HepG2 (cell line): ENCODE results near the gene SC5D. TPM values are rescaled to one million over a fixed set of nuclear protein-coding genes. Genes with fewer than 3 reads are reported as not detected.

Experiments
- EEA1 ChIP-seq: sonication (generic); formaldehyde crosslinking; IDR thresholded peaks from 2 replicates; pipeline ENCODE4 v1.5.1; 2020; ENCODE audit warnings: mild to moderate bottlenecking, missing genetic modification reagents, borderline replicate concordance
- ETV6 ChIP-seq: sonication (generic); formaldehyde crosslinking; conservative IDR thresholded peaks from 2 replicates; pipeline ENCODE4 v1.4.0; 2020; ENCODE audit warnings: missing genetic modification reagents
- FOXP1 ChIP-seq, 2 experiments: fragments of 450-650 bp in 1 of 2; IDR thresholded peaks; 2 replicates each; pipeline ENCODE4 v1.6.1; 2017 to 2018; ENCODE audit warnings: antibody characterized with exemption in 1 of 2
- HDAC6 ChIP-seq: fragments of 200-600 bp; sonication (generic); IDR thresholded peaks from 2 replicates; pipeline ENCODE4 v1.7.0; 2017; ENCODE audit warnings: mild to moderate bottlenecking, antibody characterized with exemption, low read length, low read depth
- HNRNPUL1 ChIP-seq: fragments of 200-400 bp; formaldehyde crosslinking; IDR thresholded peaks from 2 replicates; pipeline ENCODE4 v1.6.1; 2017; ENCODE audit warnings: low read depth, mild to moderate bottlenecking, low read length, moderate library complexity
- JUND ChIP-seq: sonication (generic); formaldehyde crosslinking; IDR thresholded peaks from 2 replicates; pipeline ENCODE4 v1.8.0; 2022; ENCODE audit warnings: mild to moderate bottlenecking, missing genetic modification reagents
- NPAS2 ChIP-seq: sonication (generic); formaldehyde crosslinking; IDR thresholded peaks from 2 replicates; pipeline ENCODE4 v1.8.0; 2022; ENCODE audit warnings: mild to moderate bottlenecking, missing genetic modification reagents, borderline replicate concordance
- SMAD1 ChIP-seq: sonication (generic); formaldehyde crosslinking; IDR thresholded peaks from 2 replicates; pipeline ENCODE4 v1.4.0; 2020; ENCODE audit warnings: missing genetic modification reagents, low read depth, mild to moderate bottlenecking, borderline replicate concordance
- SYNCRIP ChIP-seq: fragments of 200-400 bp; formaldehyde crosslinking; IDR thresholded peaks from 2 replicates; pipeline ENCODE4 v1.6.1; 2018; ENCODE audit warnings: mild to moderate bottlenecking, low read depth, low read length; ENCODE audit not compliant: insufficient read depth
- ZBTB7B ChIP-seq: sonication (generic); formaldehyde crosslinking; IDR thresholded peaks from 2 replicates; pipeline ENCODE4 v1.4.0; 2020; ENCODE audit warnings: missing genetic modification reagents
- ZNF136 ChIP-seq: sonication (generic); formaldehyde crosslinking; IDR thresholded peaks from 2 replicates; pipeline ENCODE4 v1.8.1; 2022; ENCODE audit warnings: low read depth, mild to moderate bottlenecking, moderate library complexity, missing genetic modification reagents
- ZNF24 ChIP-seq: fragments of 450-650 bp; IDR thresholded peaks from 2 replicates; pipeline ENCODE4 v1.6.1; 2017; ENCODE audit warnings: antibody characterized with exemption, mild to moderate bottlenecking
- ZNF430 ChIP-seq: sonication (generic); formaldehyde crosslinking; IDR thresholded peaks from 2 replicates; pipeline ENCODE4 v1.9.0; 2021; ENCODE audit warnings: mild to moderate bottlenecking, missing genetic modification reagents
- ZNF552 ChIP-seq: sonication (generic); formaldehyde crosslinking; IDR thresholded peaks from 2 replicates; pipeline ENCODE4 v1.9.0; 2022; ENCODE audit warnings: missing genetic modification reagents, mild to moderate bottlenecking, borderline replicate concordance
- ZNF564 ChIP-seq: sonication (generic); formaldehyde crosslinking; IDR thresholded peaks from 2 replicates; pipeline ENCODE4 v1.8.1; 2023; ENCODE audit warnings: mild to moderate bottlenecking, missing genetic modification reagents
- ZNF569 ChIP-seq: sonication (generic); formaldehyde crosslinking; IDR thresholded peaks from 2 replicates; pipeline ENCODE4 v1.5.0; 2020; ENCODE audit warnings: mild to moderate bottlenecking, missing genetic modification reagents, moderate library complexity, borderline replicate concordance
- ZNF614 ChIP-seq: IDR thresholded peaks from 2 replicates; pipeline ENCODE4 v1.6.1; 2018; ENCODE audit warnings: missing biosample characterization, missing genetic modification reagents, inconsistent platforms, borderline replicate concordance
- ZNF747 ChIP-seq: sonication (generic); formaldehyde crosslinking; IDR thresholded peaks from 2 replicates; pipeline ENCODE4 v1.8.1; 2023; ENCODE audit warnings: missing genetic modification reagents, mild to moderate bottlenecking, borderline replicate concordance
- polyA plus RNA-seq, 8 experiments: library from polyadenylated mRNA; depleted of rRNA in 3 of 8; stranded (reverse) in 7 of 8; unstranded in 1 of 8; fragments of >200 nt; fragmentation: Illumina TruSeq in 4 of 8; extraction: Trizol in 4 of 8; gene quantifications; 2 replicates each; pipeline versions ENCODE4 v1.2.1 to v1.2.3, GENCODE V29; 2011 to 2016; ENCODE audit warnings: low read depth in 4 of 8, missing spikeins in 1 of 8, mixed read lengths in 1 of 8; ENCODE audit not compliant: insufficient read depth in 1 of 8
- total RNA-seq, 5 experiments: library from RNA; depleted of rRNA; stranded (reverse); fragments of >200 nt; fragmentation: Illumina TruSeq; extraction: Trizol; gene quantifications; 2 replicates each; pipeline ENCODE4 v1.2.3, GENCODE V29; 2016; ENCODE audit warnings: low read depth in 1 of 5
- TF ChIP-seq, protein P1 (sequence below): sonication (generic); formaldehyde crosslinking; IDR thresholded peaks from 2 replicates; pipeline ENCODE4 v1.5.0; 2020; ENCODE audit warnings: mild to moderate bottlenecking, missing genetic modification reagents
- TF ChIP-seq, protein P2 (sequence below): sonication (generic); formaldehyde crosslinking; IDR thresholded peaks from 2 replicates; pipeline ENCODE4 v1.8.0; 2022; ENCODE audit warnings: missing genetic modification reagents, mild to moderate bottlenecking, inconsistent platforms, borderline replicate concordance
- TF ChIP-seq, protein P3 (sequence below): IDR thresholded peaks from 2 replicates; pipeline ENCODE4 v1.6.1; 2016; ENCODE audit warnings: missing biosample characterization, missing genetic modification reagents, low read depth

SC5D gene
- total and polyA plus RNA-seq, 2 of the 13 experiments (the other 11 are each of a cell fraction or from before 2014, with no cell fraction given): 84.4 to 155 TPM

DNA sequence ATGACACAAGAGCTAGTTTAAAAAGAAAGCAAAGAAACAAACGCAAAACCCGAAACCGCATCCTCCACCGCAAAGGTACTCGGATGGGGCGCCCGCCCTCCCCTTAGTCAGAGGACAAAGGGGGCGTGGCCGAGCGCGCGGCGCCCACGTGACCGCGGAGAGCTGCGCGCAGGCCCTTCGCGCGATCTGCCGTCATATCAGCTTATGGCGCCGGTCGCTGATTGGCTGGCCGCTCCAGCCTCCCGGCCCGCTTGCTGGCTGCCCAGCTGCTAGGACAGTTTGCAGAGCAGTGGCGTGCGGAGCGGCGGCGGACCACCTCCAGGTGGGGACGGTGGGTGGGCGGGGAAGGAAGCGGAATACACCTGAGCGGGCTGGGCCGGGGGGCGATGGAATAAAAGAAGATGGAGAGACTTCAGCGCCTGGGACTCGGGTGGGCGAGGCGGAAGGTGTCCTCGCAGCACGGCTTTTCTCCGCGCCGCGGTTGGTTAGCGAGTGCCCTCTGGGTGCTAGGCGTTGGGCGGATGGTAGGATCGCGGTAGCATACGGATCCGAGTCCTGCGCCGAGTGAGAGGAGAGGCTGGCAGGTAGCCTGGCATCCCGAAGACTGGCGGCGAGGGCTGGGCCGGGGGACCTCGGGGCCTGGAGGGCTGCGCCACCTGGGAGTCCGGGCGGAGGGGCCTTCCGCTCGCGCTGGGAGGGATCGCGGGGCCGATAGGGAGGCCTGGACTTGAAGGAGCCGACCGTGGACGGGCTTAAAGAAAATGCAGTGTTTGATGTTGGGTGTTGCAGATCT is at the start of gene SC5D (continued):
- TF ChIP-seq, protein P1, sequence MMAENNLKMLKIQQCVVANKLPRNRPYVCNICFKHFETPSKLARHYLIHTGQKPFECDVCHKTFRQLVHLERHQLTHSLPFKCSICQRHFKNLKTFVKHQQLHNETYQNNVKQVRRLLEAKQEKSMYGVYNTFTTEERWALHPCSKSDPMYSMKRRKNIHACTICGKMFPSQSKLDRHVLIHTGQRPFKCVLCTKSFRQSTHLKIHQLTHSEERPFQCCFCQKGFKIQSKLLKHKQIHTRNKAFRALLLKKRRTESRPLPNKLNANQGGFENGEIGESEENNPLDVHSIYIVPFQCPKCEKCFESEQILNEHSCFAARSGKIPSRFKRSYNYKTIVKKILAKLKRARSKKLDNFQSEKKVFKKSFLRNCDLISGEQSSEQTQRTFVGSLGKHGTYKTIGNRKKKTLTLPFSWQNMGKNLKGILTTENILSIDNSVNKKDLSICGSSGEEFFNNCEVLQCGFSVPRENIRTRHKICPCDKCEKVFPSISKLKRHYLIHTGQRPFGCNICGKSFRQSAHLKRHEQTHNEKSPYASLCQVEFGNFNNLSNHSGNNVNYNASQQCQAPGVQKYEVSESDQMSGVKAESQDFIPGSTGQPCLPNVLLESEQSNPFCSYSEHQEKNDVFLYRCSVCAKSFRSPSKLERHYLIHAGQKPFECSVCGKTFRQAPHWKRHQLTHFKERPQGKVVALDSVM (CRISPR knock-in tag): 0 out of 2 replicates have a peak, but pooled peaks have one; percentile 32
- no peak for TF ChIP-seq ZNF569 (CRISPR knock-in tag)
- TF ChIP-seq, protein P2, sequence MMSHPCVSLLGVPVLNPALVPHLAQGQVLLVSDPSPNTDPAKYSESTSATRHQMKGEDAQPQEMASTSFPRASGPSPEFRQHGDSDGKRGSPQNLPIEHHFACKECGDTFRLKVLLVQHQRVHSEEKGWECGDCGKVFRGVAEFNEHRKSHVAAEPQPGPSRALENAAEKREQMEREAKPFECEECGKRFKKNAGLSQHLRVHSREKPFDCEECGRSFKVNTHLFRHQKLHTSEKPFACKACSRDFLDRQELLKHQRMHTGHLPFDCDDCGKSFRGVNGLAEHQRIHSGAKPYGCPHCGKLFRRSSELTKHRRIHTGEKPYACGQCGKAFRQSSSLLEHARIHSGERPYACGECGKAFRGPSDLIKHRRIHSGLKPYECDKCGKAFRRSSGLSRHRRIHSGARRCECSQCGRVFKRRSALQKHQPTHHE (CRISPR knock-in tag): peak; percentile 74; the same call in 1 of the 2 replicates
- TF ChIP-seq SMAD1 (CRISPR knock-in tag): 0 out of 2 replicates have a peak, but pooled peaks have one; percentile 63
- no peak for TF ChIP-seq ZNF552 (CRISPR knock-in tag)
- no peak; the same call in 1 of the 2 replicates for TF ChIP-seq ETV6 (CRISPR knock-in tag)
- TF ChIP-seq ZBTB7B (CRISPR knock-in tag): peak; percentile 87
- TF ChIP-seq JUND (CRISPR knock-in tag): no peak; the same call in 1 of the 2 replicates
- TF ChIP-seq ZNF430 (CRISPR knock-in tag): 0 out of 2 replicates have a peak, but pooled peaks have one; percentile 71
- no peak for TF ChIP-seq NPAS2
- no peak for TF ChIP-seq HNRNPUL1
- 0 out of 2 replicates have a peak, but pooled peaks have one; percentile 69 for TF ChIP-seq ZNF136 (CRISPR knock-in tag)
- no peak for TF ChIP-seq HDAC6
- peak; percentile 60; the same call in 1 of the 2 replicates for TF ChIP-seq EEA1 (CRISPR knock-in tag)
- no peak for TF ChIP-seq SYNCRIP
- TF ChIP-seq, protein P3, sequence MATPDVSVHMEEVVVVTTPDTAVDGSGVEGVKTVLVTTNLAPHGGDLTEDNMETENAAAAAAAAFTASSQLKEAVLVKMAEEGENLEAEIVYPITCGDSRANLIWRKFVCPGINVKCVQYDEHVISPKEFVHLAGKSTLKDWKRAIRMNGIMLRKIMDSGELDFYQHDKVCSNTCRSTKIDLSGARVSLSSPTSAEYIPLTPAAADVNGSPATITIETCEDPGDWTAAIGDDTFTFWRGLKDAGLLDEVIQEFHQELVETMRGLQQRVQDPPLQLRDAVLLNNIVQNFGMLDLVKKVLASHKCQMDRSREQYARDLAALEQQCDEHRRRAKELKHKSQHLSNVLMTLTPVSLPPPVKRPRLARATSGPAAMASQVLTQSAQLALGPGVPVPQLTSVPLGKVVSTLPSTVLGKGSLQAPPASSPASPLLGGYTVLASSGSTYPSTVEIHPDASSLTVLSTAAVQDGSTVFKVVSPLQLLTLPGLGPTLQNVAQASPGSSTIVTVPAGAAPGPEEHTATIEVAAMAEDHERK (CRISPR knock-in tag): 0 out of 2 replicates have a peak, but pooled peaks have one; percentile 62
- no peak for TF ChIP-seq FOXP1 (IDR thresholded peaks at IDR 0.05)
- no peak for TF ChIP-seq FOXP1 (CRISPR knock-in tag; IDR thresholded peaks at IDR 0.05)
- peak; percentile 26; the same call in 1 of the 2 replicates for TF ChIP-seq ZNF614 (CRISPR knock-in tag)
- TF ChIP-seq ZNF747 (CRISPR knock-in tag): peak; percentile 49; the same call in 1 of the 2 replicates
- TF ChIP-seq ZNF564 (CRISPR knock-in tag): no peak
- no peak for TF ChIP-seq ZNF24
